Spinal cord (tissue), 10 donors: Measurements from ENCODE around the gene CEP78. TPM values are rescaled to one million over a fixed set of nuclear protein-coding genes. Genes with fewer than 3 reads are reported as not detected.
"Not testable (repeated sequence)": the region's sequence is repeated elsewhere in the genome, so short reads cannot be mapped to it uniquely, and the experiment has no call there.

Experiments used
- DNase-seq, 6 donors: peaks; one replicate each; pipeline versions ENCODE4 v3.0.0 to v3.0.0-alpha.2; 2013 to 2015; ENCODE audit warnings: low spot score in 6 of 6, low read depth in 4 of 6
- H3K27ac ChIP-seq: one replicate; pipeline ENCODE4 v1.5.1; 2013; ENCODE audit warnings: low read depth, low read length, control low read depth
- H3K27me3 ChIP-seq: one replicate; pipeline ENCODE4 v1.6.1; 2013; ENCODE audit warnings: low read length; ENCODE audit not compliant: control insufficient read depth, insufficient read depth
- H3K36me3 ChIP-seq: one replicate; pipeline ENCODE4 v1.6.1; 2013; ENCODE audit warnings: low read length; ENCODE audit not compliant: control insufficient read depth, insufficient read depth
- H3K4me1 ChIP-seq: one replicate; pipeline ENCODE4 v1.6.1; 2013; ENCODE audit warnings: low read length; ENCODE audit not compliant: control insufficient read depth, insufficient read depth
- H3K4me3 ChIP-seq: one replicate; pipeline ENCODE4 v1.5.1; 2013; ENCODE audit warnings: low read depth, low read length, control low read depth
- H3K9me3 ChIP-seq: one replicate; pipeline ENCODE4 v1.6.1; 2013; ENCODE audit warnings: low read length; ENCODE audit not compliant: control insufficient read depth, insufficient read depth
- WGBS: methylation state at CpG from one replicate; pipeline ENCODE4 v1.1.5; 2013; ENCODE audit warnings: missing lambda C conversion rate; ENCODE audit not compliant: insufficient coverage; 5-methylcytosine and 5-hydroxymethylcytosine counted together
- polyA plus RNA-seq, 2 donors: library from polyadenylated mRNA; unstranded; fragments of 120-200 nt; gene quantifications; one replicate each; pipeline ENCODE4 v1.2.1, GENCODE V29; 2013; ENCODE audit not compliant: insufficient read length in 2 of 2
- total RNA-seq, 2 donors: library from RNA; depleted of rRNA in 1 of 2; stranded (reverse); fragments of 120-200 nt in 1 of 2; fragments of >200 nt in 1 of 2; gene quantifications; one replicate each; pipeline versions ENCODE4 v1.2.3 to v1.2.4, GENCODE V29; 2013 to 2014
- donor health status: healthy.

The CEP78 gene
- total and polyA plus RNA-seq, 4 donors = 34.2 to 57.2 (median 41.9) TPM

DNA sequence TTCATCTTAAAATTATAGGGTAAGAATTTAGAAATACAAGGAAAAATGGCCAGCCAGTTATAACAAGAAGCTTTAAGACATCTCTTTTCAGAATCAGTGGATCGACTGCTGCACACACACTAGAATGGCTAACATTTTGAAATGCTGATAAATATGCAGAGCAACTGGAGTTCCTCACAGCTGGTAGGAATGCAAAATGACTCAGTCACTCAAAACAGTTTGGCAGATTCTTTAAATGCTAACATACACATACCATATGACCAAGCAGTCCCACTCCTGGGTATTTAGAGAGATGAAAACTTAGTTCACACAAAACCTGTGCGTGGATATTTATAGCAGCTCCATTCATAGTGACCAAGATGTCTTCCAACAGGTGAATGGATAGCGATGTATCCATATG is 37.9 kb downstream of the CEP78 start:
- Histone ChIP-seq H3K36me3 (peaks cover 12% of the 10 kb centered on the region), H3K4me3 (no peak overlapping the region), H3K4me1 (no peaks in the 10 kb centered on the region), H3K27ac (no peak overlapping the region), H3K9me3 (no peaks in the 10 kb centered on the region), H3K27me3 (no peaks in the 10 kb centered on the region)
- DNase-seq = no peak
- WGBS = 100% methylated on average over 1 of the region's 3 CpGs

DNA sequence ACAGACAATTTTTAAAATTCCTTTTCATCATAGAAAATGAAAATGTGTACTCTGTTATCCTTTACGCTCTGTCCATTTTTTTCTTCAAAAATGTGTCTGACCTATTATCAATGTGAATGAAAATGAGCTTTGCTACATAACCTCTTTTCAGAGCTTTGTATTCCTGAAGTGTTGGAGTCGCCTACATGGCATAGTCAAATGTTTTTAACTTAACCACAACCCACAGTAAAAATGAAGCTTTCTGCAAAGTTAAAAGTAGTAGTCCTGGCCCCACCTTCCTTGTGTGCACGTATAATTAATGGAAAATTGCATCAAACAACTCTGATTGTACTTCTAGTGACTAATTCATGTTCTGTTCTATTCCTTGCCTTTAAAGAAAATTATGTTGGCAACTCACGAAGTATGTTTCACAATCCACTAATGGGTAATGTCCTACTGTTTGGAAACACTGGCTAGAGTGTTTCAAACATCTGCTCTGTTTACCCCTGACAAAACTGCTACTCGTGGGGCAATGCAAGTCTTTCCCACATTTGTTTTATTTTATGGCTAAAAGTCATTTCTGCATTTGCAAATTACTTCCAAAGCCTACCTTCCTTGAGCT is 42.4 kb downstream of the CEP78 start:
- Histone ChIP-seq H3K27me3 (no peaks in the 10 kb centered on the region), H3K27ac (no peak overlapping the region), H3K4me3 (no peak overlapping the region), H3K36me3 (peaks cover 7% of the 10 kb centered on the region), H3K9me3 (no peaks in the 10 kb centered on the region), H3K4me1 (peaks cover 9% of the 10 kb centered on the region)
- no peak for DNase-seq
- WGBS = no CpG with 5 or more reads among the region's 5 CpGs

GRCh38 chr9:78278801-78279200 is 42.9 kb downstream of the CEP78 start:
- no peaks in the 10 kb centered on the region for H3K27me3 ChIP-seq
- no peak overlapping the region for H3K4me3 ChIP-seq
- H3K4me1 ChIP-seq = peaks cover 9% of the 10 kb centered on the region
- peaks cover 2% of the 10 kb centered on the region for H3K36me3 ChIP-seq
- H3K9me3 ChIP-seq = no peaks in the 10 kb centered on the region
- no peak for DNase-seq
- no CpG with 5 or more reads among the region's 1 CpG for WGBS
- H3K27ac ChIP-seq = no peak overlapping the region

DNA sequence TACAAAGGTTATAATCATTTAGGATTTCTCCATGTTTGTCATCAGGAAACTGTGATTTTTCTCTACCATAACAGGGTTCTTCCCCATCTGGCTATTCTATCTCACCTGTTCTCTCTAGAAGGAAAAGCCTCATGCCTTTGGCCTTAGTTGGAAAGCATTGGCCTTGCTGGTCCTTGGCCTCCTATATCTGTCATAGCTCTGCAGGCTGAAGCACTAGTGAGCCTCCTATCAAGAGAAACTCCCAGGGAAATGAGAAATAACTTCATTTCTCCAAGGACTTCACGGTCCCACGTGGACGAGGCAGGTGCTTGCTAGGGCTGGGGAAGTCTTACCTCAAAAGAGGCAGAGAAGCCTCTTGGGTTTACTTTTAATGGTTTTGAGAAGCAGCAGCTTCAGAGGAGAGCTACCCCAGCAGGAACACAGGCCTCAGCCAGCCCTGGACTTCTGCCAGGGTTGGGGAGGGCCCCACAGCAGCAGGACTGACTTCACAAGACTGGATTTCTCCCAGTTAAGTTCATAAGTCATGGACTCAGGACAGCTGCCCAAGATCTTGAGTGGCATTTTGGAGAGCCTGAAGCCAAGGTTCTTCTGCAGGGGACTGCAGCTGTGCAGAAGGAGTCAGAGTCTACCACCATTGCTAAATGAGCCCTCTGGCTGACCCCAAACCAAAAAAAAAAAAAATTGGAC is 45.2 kb downstream of the CEP78 start:
- Histone ChIP-seq H3K9me3 (no peaks in the 10 kb centered on the region), H3K27me3 (no peaks in the 10 kb centered on the region), H3K4me1 (peaks cover 9% of the 10 kb centered on the region), H3K4me3 (no peak overlapping the region), H3K36me3 (no peaks in the 10 kb centered on the region), H3K27ac (peak overlapping the region; percentile 65)
- WGBS = 60% methylated on average over 3 of the region's 3 CpGs
- peak; percentile 52 to 93 (median 66) for DNase-seq

- H3K36me3 ChIP-seq, H3K4me1 ChIP-seq, H3K27ac ChIP-seq, DNase-seq, H3K9me3 ChIP-seq, H3K4me3 ChIP-seq, H3K27me3 ChIP-seq: not testable (repeated sequence)
- no CpG with 5 or more reads among the region's 4 CpGs for WGBS
Measured at GRCh38 chr9:78284181-78284580, 48.3 kb downstream of the CEP78 start.

DNA sequence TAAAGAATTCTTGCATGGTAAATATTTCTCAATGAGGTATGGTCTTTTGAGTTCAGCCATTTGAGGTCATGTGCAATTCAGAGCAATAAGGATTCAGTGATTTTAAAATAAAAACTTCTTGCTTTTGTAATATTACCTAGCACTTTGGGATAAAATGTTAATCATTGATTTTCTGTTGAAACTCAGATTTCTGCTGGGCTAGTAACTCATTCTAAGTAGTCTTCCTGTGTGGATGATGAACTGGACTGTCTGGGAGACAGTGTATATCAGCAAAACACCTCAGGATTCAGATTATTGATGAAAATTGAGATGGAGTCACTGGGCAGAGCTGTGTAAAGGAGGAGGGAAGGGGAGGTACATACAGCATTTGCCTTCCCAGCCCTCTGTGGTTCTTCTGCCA is 50.2 kb downstream of the CEP78 start:
- H3K36me3 ChIP-seq = no peaks in the 10 kb centered on the region
- H3K27ac ChIP-seq = no peak overlapping the region
- no peaks in the 10 kb centered on the region for H3K9me3 ChIP-seq
- DNase-seq = no peak
- no peaks in the 10 kb centered on the region for H3K27me3 ChIP-seq
- H3K4me1 ChIP-seq = peaks cover 7% of the 10 kb centered on the region
- no peak overlapping the region for H3K4me3 ChIP-seq

DNA sequence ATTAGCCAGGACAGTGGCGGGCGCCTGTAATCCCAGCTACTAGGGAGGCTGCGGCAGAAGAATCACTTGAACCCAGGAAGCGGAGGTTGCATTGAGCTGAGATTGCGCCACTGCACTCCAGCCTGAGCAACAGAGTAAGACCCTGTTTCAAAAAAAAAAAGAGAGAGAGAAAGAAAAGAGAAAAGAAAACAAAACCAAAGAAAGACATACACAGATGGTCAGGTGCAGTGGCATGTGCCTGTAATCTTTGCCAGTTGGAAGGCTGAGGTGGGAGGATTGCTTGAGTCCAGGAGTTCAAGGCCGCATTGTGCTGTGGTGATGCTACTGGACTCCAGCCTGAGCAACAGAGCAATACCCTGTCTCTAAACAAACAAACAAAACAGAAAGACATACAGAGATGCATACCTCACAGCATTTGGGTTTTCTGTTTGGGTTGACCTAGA is 51.1 kb downstream of the CEP78 start:
- no peak for DNase-seq
- no peaks in the 10 kb centered on the region for H3K9me3 ChIP-seq
- H3K36me3 ChIP-seq = no peaks in the 10 kb centered on the region
- peaks cover 3% of the 10 kb centered on the region for H3K4me1 ChIP-seq
- H3K27ac ChIP-seq = no peak overlapping the region
- 90% methylated on average over 2 of the region's 6 CpGs for WGBS
- no peaks in the 10 kb centered on the region for H3K27me3 ChIP-seq
- H3K4me3 ChIP-seq = no peak overlapping the region

- Histone ChIP-seq H3K4me1 (peaks cover 3% of the 10 kb centered on the region), H3K9me3 (no peaks in the 10 kb centered on the region), H3K36me3 (no peaks in the 10 kb centered on the region), H3K27me3 (no peaks in the 10 kb centered on the region), H3K27ac (no peak overlapping the region), H3K4me3 (no peak overlapping the region)
- DNase-seq = no peak
- 72% methylated on average over 4 of the region's 8 CpGs for WGBS
Measured at GRCh38 chr9:78288214-78288892, 52.5 kb downstream of the CEP78 start.

DNA sequence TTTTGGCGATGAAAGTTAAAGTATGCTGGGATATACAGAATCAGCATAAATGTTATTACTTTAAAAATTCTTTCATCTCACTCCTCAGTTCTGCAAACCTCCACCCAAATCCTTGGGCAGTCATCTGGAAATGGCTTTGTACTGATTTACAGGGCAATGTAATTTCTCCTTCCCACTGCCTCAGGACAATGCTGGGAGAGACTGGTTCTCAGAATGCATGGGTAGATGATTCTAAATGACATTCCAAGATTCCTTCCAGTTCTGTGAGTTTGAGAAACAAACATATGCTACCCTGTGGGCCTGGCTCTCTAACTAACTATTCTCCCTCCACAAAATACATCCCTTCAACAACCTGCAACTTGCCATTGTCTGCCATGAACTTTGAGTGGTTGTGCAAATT is 53.6 kb downstream of the CEP78 start:
- no peak overlapping the region for H3K4me3 ChIP-seq
- no peaks in the 10 kb centered on the region for H3K36me3 ChIP-seq
- H3K27me3 ChIP-seq = no peaks in the 10 kb centered on the region
- no peaks in the 10 kb centered on the region for H3K9me3 ChIP-seq
- peaks cover 3% of the 10 kb centered on the region for H3K4me1 ChIP-seq
- no CpG with 5 or more reads among the region's 1 CpG for WGBS
- no peak overlapping the region for H3K27ac ChIP-seq
- DNase-seq = no peak
